GM12878 (cell line): ENCODE results near the gene FAM124B. TPM values are rescaled to one million over a fixed set of nuclear protein-coding genes. Genes with fewer than 3 reads are reported as not detected.

ENCODE experiments used
- ATAC-seq: fragments of 200-7000 bp; cut with Tn5 transposase; 3 replicates; pipeline ENCODE4 v1.9.1; 2020; ENCODE audit warnings: mild to moderate bottlenecking, moderate library complexity
- BruUV-seq: library from RNA; stranded (reverse); fragments of 400-500 nt; replicated peaks from 2 replicates; lab custom pipeline; 2021; lab: Mats Ljungman, UMichigan
- CTCF ChIA-PET: fragments of 300-600 bp; sonication (Branson Sonifier 250); formaldehyde crosslinking; extraction: SDS; loops from one replicate; lab custom pipeline; 2021; ENCODE audit warnings: inconsistent platforms; lab: Yijun Ruan, JAX
- POLR2A ChIA-PET: fragments of 350-600 bp; formaldehyde crosslinking; extraction: SDS; loops from one replicate; lab custom pipeline; 2021; ENCODE audit warnings: inconsistent platforms; lab: Charles Lee
- RAD21 ChIA-PET: fragments of 300-600 bp; sonication (Branson Sonifier 250); formaldehyde crosslinking; loops from one replicate; lab custom pipeline; 2023; ENCODE audit warnings: antibody characterized with exemption; ENCODE audit not compliant: unreplicated experiment; lab: Charles Lee
- SMC1A ChIA-PET: fragments of 300-600 bp; sonication (Branson Sonifier 250); formaldehyde crosslinking; loops from one replicate; lab custom pipeline; 2023; ENCODE audit not compliant: unreplicated experiment, uncharacterized antibody; lab: Charles Lee
- DNase-seq: peaks from one replicate; pipeline ENCODE4 v3.0.0-alpha.2; 2011; ENCODE audit warnings: low read depth, low spot score
- FAIRE-seq: peaks from 3 replicates; lab custom pipeline; 2011; peaks lifted over from hg19 to GRCh38; lab: Jason Lieb, UNC
- H2AFZ ChIP-seq: 2 replicates; pipeline ENCODE4 v1.6.0; 2011; ENCODE audit warnings: low read depth, low read length, control low read depth; ENCODE audit not compliant: control insufficient read depth
- H3K27ac ChIP-seq: 2 replicates; pipeline ENCODE4 v1.5.1; 2011; ENCODE audit warnings: control low read depth; ENCODE audit not compliant: control insufficient read depth, insufficient read depth
- H3K27me3 ChIP-seq, 2 experiments: replicated peaks in 1 of 2; 2 replicates each; pipeline versions ENCODE4 v1.6.0 to v1.6.1; 2011; ENCODE audit warnings: low read length in 1 of 2; ENCODE audit not compliant: control insufficient read depth in 2 of 2, insufficient read depth in 2 of 2
- H3K36me3 ChIP-seq, 2 experiments: 2 replicates each; pipeline ENCODE4 v1.5.1; 2011; ENCODE audit warnings: low read length in 1 of 2; ENCODE audit not compliant: control insufficient read depth in 2 of 2, insufficient read depth in 2 of 2
- H3K4me1 ChIP-seq: 2 replicates; pipeline ENCODE4 v1.6.1; 2011; ENCODE audit warnings: mild to moderate bottlenecking, low read length, moderate library complexity, mixed read lengths; ENCODE audit not compliant: control insufficient read depth, insufficient read depth
- H3K4me2 ChIP-seq: 2 replicates; pipeline ENCODE4 v1.6.0; 2011; ENCODE audit warnings: control low read depth; ENCODE audit not compliant: control insufficient read depth, insufficient read depth
- H3K4me3 ChIP-seq: fragments of 200-600 bp; sonication (generic); 2 replicates; pipeline ENCODE4 v1.5.1; 2016
- H3K79me2 ChIP-seq: 2 replicates; pipeline ENCODE4 v1.6.0; 2011; ENCODE audit warnings: low read length; ENCODE audit not compliant: control insufficient read depth, insufficient read depth
- H3K9ac ChIP-seq: 2 replicates; pipeline ENCODE4 v1.8.0; 2011; ENCODE audit warnings: low read length, control low read depth, mixed read lengths; ENCODE audit not compliant: control insufficient read depth, insufficient read depth
- H3K9me3 ChIP-seq: replicated peaks from 3 replicates; pipeline ENCODE4 v1.5.1; 2011; ENCODE audit warnings: mild to moderate bottlenecking, low read length; ENCODE audit not compliant: control insufficient read depth, insufficient read depth
- H4K20me1 ChIP-seq: 2 replicates; pipeline ENCODE4 v1.6.0; 2011; ENCODE audit not compliant: control insufficient read depth, insufficient read depth
- CEBPB ChIP-seq, 2 experiments: fragments of 150-350 bp in 1 of 2; IDR thresholded peaks; 2 replicates each; pipeline ENCODE4 v1.6.1; 2012 to 2014; ENCODE audit warnings: low read depth in 2 of 2, low read length in 2 of 2, borderline replicate concordance in 1 of 2, inconsistent platforms in 1 of 2
- CTCF ChIP-seq, 3 experiments: IDR thresholded peaks in 2 of 3; conservative IDR thresholded peaks in 1 of 3; 2 replicates each; pipeline ENCODE4 v1.5.1; 2011; ENCODE audit warnings: low read depth in 3 of 3, low read length in 3 of 3, mild to moderate bottlenecking in 3 of 3, control low read depth in 2 of 3, moderate library complexity in 2 of 3, inconsistent platforms in 1 of 3, mixed read lengths in 1 of 3; ENCODE audit not compliant: control insufficient read depth in 2 of 3, insufficient read depth in 1 of 3; ENCODE audit errors: extremely low read depth in 1 of 3
- FOS ChIP-seq: IDR thresholded peaks from 3 replicates; pipeline ENCODE4 v1.6.1; 2011; ENCODE audit warnings: borderline replicate concordance; ENCODE audit not compliant: insufficient read length; ENCODE audit errors: extremely low read depth
- HDAC2 ChIP-seq: fragments of 200-600 bp; sonication (generic); IDR thresholded peaks from 2 replicates; pipeline ENCODE4 v1.6.1; 2017
- HSF1 ChIP-seq: fragments of 150-350 bp; IDR thresholded peaks from 2 replicates; pipeline ENCODE4 v1.6.1; 2014; ENCODE audit warnings: mild to moderate bottlenecking, low read depth, low read length
- IKZF2 ChIP-seq, 2 experiments: fragments of 450-650 bp; IDR thresholded peaks; 2 replicates each; pipeline ENCODE4 v1.6.1; 2017; ENCODE audit warnings: mild to moderate bottlenecking in 2 of 2, moderate library complexity in 2 of 2
- MEF2B ChIP-seq: fragments of 450-650 bp; IDR thresholded peaks from 2 replicates; pipeline ENCODE4 v1.6.1; 2018; ENCODE audit warnings: mild to moderate bottlenecking, moderate library complexity; ENCODE audit not compliant: partially characterized antibody, poor library complexity, severe bottlenecking
- POU2F2 ChIP-seq: IDR thresholded peaks from 3 replicates; pipeline ENCODE4 v1.6.1; 2011; ENCODE audit warnings: low read depth, mild to moderate bottlenecking, low read length, borderline replicate concordance
- RAD21 ChIP-seq: IDR thresholded peaks from 2 replicates; pipeline ENCODE4 v1.6.1; 2011; ENCODE audit warnings: mild to moderate bottlenecking, low read depth, low read length, moderate library complexity; ENCODE audit not compliant: insufficient read depth
- RELA ChIP-seq: fragments of 450-650 bp; IDR thresholded peaks from 2 replicates; pipeline ENCODE4 v1.8.0; 2014; ENCODE audit warnings: borderline replicate concordance; ENCODE audit not compliant: partially characterized antibody
- SMC3 ChIP-seq: IDR thresholded peaks from 2 replicates; pipeline ENCODE4 v1.6.1; 2011; ENCODE audit warnings: low read length, improper control_type of control experiment, borderline replicate concordance
- SREBF1 ChIP-seq: IDR thresholded peaks from 2 replicates; pipeline ENCODE4 v1.6.1; 2012; ENCODE audit warnings: mild to moderate bottlenecking, low read length
- SREBF2 ChIP-seq: IDR thresholded peaks from 2 replicates; pipeline ENCODE4 v1.6.1; 2012; ENCODE audit warnings: mild to moderate bottlenecking, low read length
- SRF ChIP-seq, 2 experiments: IDR thresholded peaks; 2 replicates each; pipeline ENCODE4 v1.6.1; 2011; ENCODE audit warnings: low read depth in 2 of 2, low read length in 2 of 2, mild to moderate bottlenecking in 1 of 2, moderate library complexity in 1 of 2
- TARDBP ChIP-seq: IDR thresholded peaks from 2 replicates; pipeline ENCODE4 v1.6.1; 2016; ENCODE audit warnings: borderline replicate concordance
- WGBS: methylation state at CpG from one replicate; pipeline ENCODE4 v1.1.6; 2016; ENCODE audit warnings: low lambda C conversion rate; ENCODE audit not compliant: insufficient replicate concordance, insufficient coverage; ENCODE audit errors: missing lambda C conversion rate; 5-methylcytosine and 5-hydroxymethylcytosine counted together
- in situ Hi-C: fragments of 300-500 bp; cut with MboI; formaldehyde crosslinking; loops from 9 replicates; pipeline ENCODE4 v1.14.3; 2018; ENCODE audit warnings: mixed read lengths
- intact Hi-C: fragments of 100-400 bp; cut with micrococcal nuclease; formaldehyde crosslinking; loops from one replicate; pipeline ENCODE4 v1.14.2; 2022; ENCODE audit not compliant: unreplicated experiment
- polyA plus RNA-seq, 11 experiments: library from polyadenylated mRNA; depleted of rRNA in 4 of 11; unstranded in 6 of 11; stranded (reverse) in 5 of 11; fragments of >200 nt; fragmentation: Nextera tagmentation in 4 of 11; fragmentation: Illumina TruSeq in 1 of 11; extraction: Ambion mirVana in 4 of 11; extraction: Trizol in 1 of 11; gene quantifications; 1 replicate in 1 of 11; 2 replicates in 10 of 11; pipeline versions ENCODE4 v1.2.1 to v1.2.3, GENCODE V29; 2011 to 2016; ENCODE audit warnings: inconsistent platforms in 2 of 11, missing spikeins in 2 of 11, low read depth in 1 of 11
- total RNA-seq, 4 experiments: library from RNA; depleted of rRNA in 3 of 4; stranded (reverse); fragments of >200 nt in 3 of 4; fragmentation: Illumina TruSeq in 1 of 4; extraction: Trizol in 1 of 4; gene quantifications; 2 replicates each; pipeline versions ENCODE4 v1.2.1 to v1.2.3, GENCODE V29; 2013 to 2021
- TF ChIP-seq, protein P1 (sequence below): fragments of 450-650 bp; conservative IDR thresholded peaks from 2 replicates; pipeline ENCODE4 v1.6.1; 2017; ENCODE audit warnings: mild to moderate bottlenecking, moderate library complexity

FAM124B gene
- total and polyA plus RNA-seq, 10 of the 15 experiments (the other 5 are each of a cell fraction or from before 2014, with no cell fraction given) = not detected

DNA sequence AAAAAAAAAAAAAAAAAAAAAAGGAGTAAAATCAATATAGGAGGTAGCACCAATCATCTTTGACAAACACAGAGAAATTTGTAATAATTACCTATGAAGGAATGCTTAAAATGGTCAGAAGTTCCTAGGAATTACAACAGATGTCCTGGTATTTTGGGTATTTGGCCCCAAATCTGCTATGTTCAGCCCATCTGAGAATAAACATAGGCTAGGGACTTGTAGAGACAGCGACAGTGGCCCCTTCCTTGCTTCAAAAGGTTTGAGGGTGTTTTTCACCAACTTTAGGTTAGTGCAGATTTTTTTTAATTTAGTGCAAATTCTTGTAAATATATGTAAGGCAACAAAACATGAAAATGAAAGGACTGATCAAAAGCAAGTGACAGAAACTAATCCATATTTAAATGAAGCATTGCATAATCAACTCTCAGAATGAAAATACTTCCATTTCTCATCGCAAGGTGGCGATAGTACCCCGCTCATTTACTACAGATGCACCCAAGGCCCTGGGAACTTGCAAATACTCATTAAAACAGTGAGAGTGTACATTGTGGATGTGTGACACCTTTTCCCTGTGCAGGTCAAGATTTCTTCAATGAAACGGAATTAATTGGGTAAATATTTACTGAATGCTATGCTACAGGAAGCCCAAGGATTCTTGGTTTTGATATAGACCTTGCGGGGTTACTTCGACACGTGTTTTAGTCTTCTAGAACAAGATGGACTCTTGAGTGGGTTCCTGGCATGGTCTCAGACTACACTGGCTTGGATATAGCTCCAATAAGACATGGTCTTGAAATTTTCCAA, 44.6 kb downstream of the FAM124B start:
- FAIRE-seq (peak; percentile 98), DNase-seq (peak; percentile 11), ATAC-seq (peak; percentile 93)
- no TSS peak for BruUV-seq
- H4K20me1 ChIP-seq = no peaks in the 10 kb centered on the region
- in situ Hi-C loops = loop anchor here (5.0 to 25.0 kb wide), 3 partner anchors 290 to 655 kb away; no protein-coding TSS in a partner anchor
- intact Hi-C loops = loop anchor here (1.0 to 5.0 kb wide), 5 partner anchors 92 to 650 kb away; no protein-coding TSS in a partner anchor
- ChIA-PET RAD21 (interaction anchor here (3.5 kb wide), 1 partner anchor 291 kb away, joined by 32 read pairs; no protein-coding TSS in a partner anchor), CTCF (interaction anchor here (0.7 to 4.1 kb wide), 10 partner anchors 12 to 424 kb away, joined by 3 to 54 read pairs (median 6); no protein-coding TSS in a partner anchor), SMC1A (interaction anchor here (1.1 to 1.8 kb wide), 5 partner anchors 289 to 387 kb away, joined by 3 to 15 read pairs (median 5); no protein-coding TSS in a partner anchor), POLR2A (no interaction called here)
- H3K4me1 ChIP-seq = no peaks in the 10 kb centered on the region
- no peaks in the 10 kb centered on the region; a peak in 2 of 4 replicates for H3K27me3 ChIP-seq
- H2AFZ ChIP-seq = no peak overlapping the region
- no peak overlapping the region for H3K27ac ChIP-seq
- H3K79me2 ChIP-seq = no peaks in the 10 kb centered on the region
- WGBS = 49% methylated on average over 8 of the region's 8 CpGs
- no peak overlapping the region for H3K9ac ChIP-seq
- no peaks in the 10 kb centered on the region for H3K36me3 ChIP-seq
- H3K4me2 ChIP-seq = no peak overlapping the region
- H3K9me3 ChIP-seq = no peaks in the 10 kb centered on the region
- H3K4me3 ChIP-seq = no peak overlapping the region
- peak in 1 of 2 experiments; percentile 83; a peak in 2 of 4 replicates for TF ChIP-seq CEBPB (IDR thresholded peaks at IDR 0.05; ENCODE audit: borderline replicate concordance in 1 of 2, low read depth in 2 of 2, low read length in 2 of 2)
- no peak for TF ChIP-seq SRF (IDR thresholded peaks at IDR 0.05; ENCODE audit: low read depth in 2 of 2, low read length in 2 of 2)
- TF ChIP-seq HDAC2 = no peak
- no peak for TF ChIP-seq IKZF2 (IDR thresholded peaks at IDR 0.05)
- TF ChIP-seq SREBF1 = no peak
- peak; percentile 94 for TF ChIP-seq SMC3
- TF ChIP-seq, protein P1, sequence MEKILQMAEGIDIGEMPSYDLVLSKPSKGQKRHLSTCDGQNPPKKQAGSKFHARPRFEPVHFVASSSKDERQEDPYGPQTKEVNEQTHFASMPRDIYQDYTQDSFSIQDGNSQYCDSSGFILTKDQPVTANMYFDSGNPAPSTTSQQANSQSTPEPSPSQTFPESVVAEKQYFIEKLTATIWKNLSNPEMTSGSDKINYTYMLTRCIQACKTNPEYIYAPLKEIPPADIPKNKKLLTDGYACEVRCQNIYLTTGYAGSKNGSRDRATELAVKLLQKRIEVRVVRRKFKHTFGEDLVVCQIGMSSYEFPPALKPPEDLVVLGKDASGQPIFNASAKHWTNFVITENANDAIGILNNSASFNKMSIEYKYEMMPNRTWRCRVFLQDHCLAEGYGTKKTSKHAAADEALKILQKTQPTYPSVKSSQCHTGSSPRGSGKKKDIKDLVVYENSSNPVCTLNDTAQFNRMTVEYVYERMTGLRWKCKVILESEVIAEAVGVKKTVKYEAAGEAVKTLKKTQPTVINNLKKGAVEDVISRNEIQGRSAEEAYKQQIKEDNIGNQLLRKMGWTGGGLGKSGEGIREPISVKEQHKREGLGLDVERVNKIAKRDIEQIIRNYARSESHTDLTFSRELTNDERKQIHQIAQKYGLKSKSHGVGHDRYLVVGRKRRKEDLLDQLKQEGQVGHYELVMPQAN = no peak
- no peak for TF ChIP-seq FOS
- no peak for TF ChIP-seq TARDBP
- TF ChIP-seq HSF1 = no peak
- TF ChIP-seq MEF2B = no peak
- TF ChIP-seq CTCF (IDR thresholded peaks at IDR 0.05 in 2 of 3, conservative IDR thresholded peaks at IDR 0.05 in 1 of 3; ENCODE audit: control insufficient read depth in 2 of 3, extremely low read depth in 1 of 3, insufficient read depth in 1 of 3, low read depth in 3 of 3, low read length in 3 of 3) = peak; percentile 63 to 88 (median 68); a peak in 5 of 6 replicates
- TF ChIP-seq POU2F2 = peak; percentile 76; the same call in 1 of the 3 replicates
- peak; percentile 90 for TF ChIP-seq RAD21
- no peak for TF ChIP-seq SREBF2
- TF ChIP-seq RELA = no peak
